Neural progenitor cell (in vitro differentiated cells): Measurements from ENCODE around the gene MUC12. TPM values are rescaled to one million over a fixed set of nuclear protein-coding genes. Genes with fewer than 3 reads are reported as not detected.
A peak's percentile ranks its signal among the peaks of the same experiment; 100 is the strongest.

Experiments used
- DNase-seq: peaks from one replicate; pipeline ENCODE4 v3.0.0-alpha.2; 2016; ENCODE audit warnings: low spot score
- H2AFZ ChIP-seq: fragments of 200-600 bp; sonication (generic); replicated peaks from 2 replicates; pipeline ENCODE4 v1.6.1; 2016; ENCODE audit warnings: antibody characterized with exemption
- H3F3A ChIP-seq: fragments of 200-600 bp; sonication (generic); 2 replicates; pipeline ENCODE4 v1.6.1; 2016; ENCODE audit warnings: antibody characterized with exemption, low read depth
- H3K27ac ChIP-seq: fragments of 200-600 bp; sonication (generic); 2 replicates; pipeline ENCODE4 v1.5.1; 2016; ENCODE audit warnings: mild to moderate bottlenecking
- H3K27me3 ChIP-seq: fragments of 200-600 bp; sonication (generic); 2 replicates; pipeline ENCODE4 v1.6.1; 2016; ENCODE audit warnings: mild to moderate bottlenecking, moderate library complexity
- H3K36me3 ChIP-seq: fragments of 200-600 bp; sonication (generic); 2 replicates; pipeline ENCODE4 v1.5.1; 2016
- H3K4me1 ChIP-seq: fragments of 200-600 bp; sonication (generic); 2 replicates; pipeline ENCODE4 v1.6.1; 2016; ENCODE audit warnings: mixed run types
- H3K4me2 ChIP-seq: fragments of 200-600 bp; sonication (generic); 2 replicates; pipeline ENCODE4 v1.6.1; 2016
- H3K4me3 ChIP-seq: fragments of 200-600 bp; sonication (generic); 2 replicates; pipeline ENCODE4 v1.5.1; 2016
- H3K79me2 ChIP-seq: fragments of 200-600 bp; sonication (generic); 2 replicates; pipeline ENCODE4 v1.6.1; 2016; ENCODE audit warnings: low read depth
- H3K9ac ChIP-seq: fragments of 200-600 bp; sonication (generic); 2 replicates; pipeline ENCODE4 v1.6.1; 2016
- H3K9me3 ChIP-seq: fragments of 200-600 bp; sonication (generic); 2 replicates; pipeline ENCODE4 v1.5.1; 2016; ENCODE audit warnings: low read depth
- H4K20me1 ChIP-seq: fragments of 200-600 bp; sonication (generic); 2 replicates; pipeline ENCODE4 v1.6.1; 2016; ENCODE audit warnings: low read depth
- H3K27ac Mint-ChIP-seq: 3 replicates; pipeline ENCODE4 v1.8.0; 2021; ENCODE audit warnings: mixed read lengths
- H3K27me3 Mint-ChIP-seq: 2 replicates; pipeline ENCODE4 v1.8.0; 2022; ENCODE audit warnings: low read depth, mild to moderate bottlenecking, inconsistent platforms, moderate library complexity, mixed read lengths; ENCODE audit not compliant: insufficient read depth
- H3K36me3 Mint-ChIP-seq: 3 replicates; pipeline ENCODE4 v1.8.0; 2021; ENCODE audit warnings: mixed read lengths
- H3K4me1 Mint-ChIP-seq: 3 replicates; pipeline ENCODE4 v1.8.0; 2021; ENCODE audit warnings: mixed read lengths
- H3K4me3 Mint-ChIP-seq: 3 replicates; pipeline ENCODE4 v1.8.0; 2021; ENCODE audit warnings: mild to moderate bottlenecking, moderate library complexity, mixed read lengths
- H3K9me3 Mint-ChIP-seq: 3 replicates; pipeline ENCODE4 v1.8.0; 2020; ENCODE audit warnings: mixed read lengths
- EZH2 ChIP-seq: fragments of 200-600 bp; sonication (generic); IDR thresholded peaks from 2 replicates; pipeline ENCODE4 v1.6.1; 2017; ENCODE audit warnings: antibody characterized with exemption, mild to moderate bottlenecking, moderate library complexity
- EZH2phosphoT487 ChIP-seq: fragments of 200-600 bp; sonication (generic); IDR thresholded peaks from 2 replicates; pipeline ENCODE4 v1.6.1; 2017; ENCODE audit warnings: antibody characterized with exemption
- total RNA-seq: library from RNA; depleted of rRNA; stranded (reverse); fragments of >200 nt; gene quantifications from 2 replicates; pipeline ENCODE4 v1.2.3, GENCODE V29; 2015; ENCODE audit warnings: low replicate concordance
- TF ChIP-seq, protein P1 (sequence below): fragments of 200-600 bp; sonication (generic); IDR thresholded peaks from 2 replicates; pipeline ENCODE4 v1.5.1; 2017; ENCODE audit warnings: antibody characterized with exemption, mild to moderate bottlenecking

Gene MUC12
- total RNA-seq, 1 donor from 2014 or later = not detected

DNA sequence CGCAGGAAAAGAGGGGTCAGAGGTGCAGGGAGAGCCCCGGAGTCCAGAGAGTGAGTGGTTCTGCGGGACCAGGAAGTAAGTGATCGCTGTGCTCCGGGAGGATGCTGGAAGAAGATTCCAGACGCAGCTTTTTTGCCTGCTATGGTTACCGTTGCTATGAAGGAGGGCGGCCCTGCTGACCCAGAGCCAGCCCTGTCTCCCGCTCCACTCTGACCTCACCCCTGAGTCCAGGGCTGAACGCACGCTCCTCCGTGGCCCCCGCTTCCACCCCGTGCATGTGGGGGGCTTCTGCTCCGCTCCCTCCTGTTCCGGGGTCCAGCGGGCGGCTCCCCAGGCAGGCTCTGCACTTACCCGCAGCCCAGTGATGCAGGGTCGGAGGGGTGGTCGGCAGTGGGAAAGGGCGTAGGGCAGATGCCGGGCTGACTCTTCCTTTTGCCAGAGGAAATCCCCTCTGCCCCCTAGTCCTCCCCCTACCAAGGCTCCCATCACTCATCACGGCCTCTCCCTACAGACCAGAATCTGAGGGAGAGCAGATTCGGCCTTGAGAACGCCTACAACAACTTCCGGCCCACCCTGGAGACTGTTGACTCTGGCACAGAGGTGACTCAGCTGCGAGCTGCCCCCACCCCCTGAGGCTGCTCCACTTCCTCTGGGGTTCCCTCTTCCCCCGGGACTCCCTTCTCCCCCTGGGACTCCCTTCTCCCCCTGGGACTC is 47.9 kb downstream of the MUC12 start:
- TF ChIP-seq, protein P1, sequence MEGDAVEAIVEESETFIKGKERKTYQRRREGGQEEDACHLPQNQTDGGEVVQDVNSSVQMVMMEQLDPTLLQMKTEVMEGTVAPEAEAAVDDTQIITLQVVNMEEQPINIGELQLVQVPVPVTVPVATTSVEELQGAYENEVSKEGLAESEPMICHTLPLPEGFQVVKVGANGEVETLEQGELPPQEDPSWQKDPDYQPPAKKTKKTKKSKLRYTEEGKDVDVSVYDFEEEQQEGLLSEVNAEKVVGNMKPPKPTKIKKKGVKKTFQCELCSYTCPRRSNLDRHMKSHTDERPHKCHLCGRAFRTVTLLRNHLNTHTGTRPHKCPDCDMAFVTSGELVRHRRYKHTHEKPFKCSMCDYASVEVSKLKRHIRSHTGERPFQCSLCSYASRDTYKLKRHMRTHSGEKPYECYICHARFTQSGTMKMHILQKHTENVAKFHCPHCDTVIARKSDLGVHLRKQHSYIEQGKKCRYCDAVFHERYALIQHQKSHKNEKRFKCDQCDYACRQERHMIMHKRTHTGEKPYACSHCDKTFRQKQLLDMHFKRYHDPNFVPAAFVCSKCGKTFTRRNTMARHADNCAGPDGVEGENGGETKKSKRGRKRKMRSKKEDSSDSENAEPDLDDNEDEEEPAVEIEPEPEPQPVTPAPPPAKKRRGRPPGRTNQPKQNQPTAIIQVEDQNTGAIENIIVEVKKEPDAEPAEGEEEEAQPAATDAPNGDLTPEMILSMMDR = no peak
- TF ChIP-seq EZH2 (no peak), EZH2phosphoT487 (no peak)
- H3K79me2 ChIP-seq = no peaks in the 10 kb centered on the region
- H4K20me1 ChIP-seq = no peaks in the 10 kb centered on the region
- Mint-ChIP-seq H3K4me3 (peak overlapping the region; percentile 81), H3K9me3 (no peaks in the 10 kb centered on the region), H3K4me1 (peaks cover 23% of the 10 kb centered on the region), H3K36me3 (no peaks in the 10 kb centered on the region), H3K27me3 (peaks cover 8% of the 10 kb centered on the region), H3K27ac (peak overlapping the region; percentile 95)
- H3K4me3 ChIP-seq = peak overlapping the region; percentile 38
- peaks cover 14% of the 10 kb centered on the region for H3K4me1 ChIP-seq
- H3K4me2 ChIP-seq = peak overlapping the region; percentile 71
- peak overlapping the region; percentile 95 for H2AFZ ChIP-seq
- no peaks in the 10 kb centered on the region for H3K9me3 ChIP-seq
- H3K9ac ChIP-seq = no peak overlapping the region
- H3K27me3 ChIP-seq = no peaks in the 10 kb centered on the region
- H3K27ac ChIP-seq = no peak overlapping the region
- peaks cover 7% of the 10 kb centered on the region for H3F3A ChIP-seq
- peak; percentile 77 for DNase-seq
- no peaks in the 10 kb centered on the region for H3K36me3 ChIP-seq

GRCh38 chr7:101018271-101019167 is 49.2 kb downstream of the MUC12 start:
- H3K36me3 ChIP-seq = no peaks in the 10 kb centered on the region
- H3K9me3 Mint-ChIP-seq = no peaks in the 10 kb centered on the region
- peak; percentile 45 for DNase-seq
- peaks cover 23% of the 10 kb centered on the region for H3K4me1 Mint-ChIP-seq
- peaks cover 7% of the 10 kb centered on the region for H3F3A ChIP-seq
- H2AFZ ChIP-seq = peak overlapping the region; percentile 89
- H3K36me3 Mint-ChIP-seq = no peaks in the 10 kb centered on the region
- peak overlapping the region; percentile 54 for H3K4me2 ChIP-seq
- peak overlapping the region; percentile 71 for H3K4me3 Mint-ChIP-seq
- H3K79me2 ChIP-seq = no peaks in the 10 kb centered on the region
- H3K4me1 ChIP-seq = peaks cover 14% of the 10 kb centered on the region
- no peak overlapping the region for H3K27ac ChIP-seq
- H3K27me3 ChIP-seq = no peaks in the 10 kb centered on the region
- no peaks in the 10 kb centered on the region for H3K9me3 ChIP-seq
- peaks cover 4% of the 10 kb centered on the region for H3K27me3 Mint-ChIP-seq
- H3K9ac ChIP-seq = no peak overlapping the region
- peak overlapping the region; percentile 81 for H3K27ac Mint-ChIP-seq
- H4K20me1 ChIP-seq = no peaks in the 10 kb centered on the region
- TF ChIP-seq EZH2phosphoT487 (no peak), EZH2 (no peak)
- TF ChIP-seq, protein P1 = no peak
- no peak overlapping the region for H3K4me3 ChIP-seq

DNA sequence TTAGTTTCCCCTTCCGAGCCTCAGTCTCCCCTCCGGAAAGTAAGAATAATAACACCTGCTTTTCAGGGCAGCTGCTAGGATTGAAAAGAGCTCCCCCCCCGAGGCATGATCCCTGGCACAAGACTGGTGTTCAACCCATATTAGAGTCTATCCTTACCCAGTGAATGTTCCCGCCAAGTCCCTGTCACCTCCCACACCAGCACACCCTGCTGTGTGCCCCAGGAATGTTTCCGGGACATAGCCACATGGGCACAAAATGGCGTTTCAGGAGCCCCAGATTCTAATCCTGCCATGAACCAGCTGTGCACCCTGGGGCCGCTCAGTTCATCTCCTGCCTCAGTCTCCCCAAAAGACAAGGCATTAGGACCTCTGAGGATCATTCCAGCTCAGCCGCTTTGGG is 51.1 kb downstream of the MUC12 start:
- Histone ChIP-seq H3K4me1 (peaks cover 14% of the 10 kb centered on the region), H3K4me2 (no peak overlapping the region), H4K20me1 (no peaks in the 10 kb centered on the region), H3K4me3 (no peak overlapping the region), H3K9me3 (no peaks in the 10 kb centered on the region), H3K27me3 (no peaks in the 10 kb centered on the region), H3K36me3 (no peaks in the 10 kb centered on the region), H3K27ac (no peak overlapping the region), H2AFZ (no peak overlapping the region), H3K79me2 (no peaks in the 10 kb centered on the region), H3F3A (peaks cover 7% of the 10 kb centered on the region), H3K9ac (no peak overlapping the region)
- DNase-seq = no peak
- Mint-ChIP-seq H3K4me3 (no peak overlapping the region), H3K27ac (no peak overlapping the region), H3K27me3 (peaks cover 6% of the 10 kb centered on the region), H3K9me3 (no peaks in the 10 kb centered on the region), H3K4me1 (peaks cover 23% of the 10 kb centered on the region), H3K36me3 (no peaks in the 10 kb centered on the region)
- TF ChIP-seq, protein P1 = no peak
- TF ChIP-seq EZH2 (no peak), EZH2phosphoT487 (no peak)
